Peyer's patch (tissue), 4 donors: Measurements from ENCODE around the gene CCDC90B. TPM values are rescaled to one million over a fixed set of nuclear protein-coding genes. Genes with fewer than 3 reads are reported as not detected.
"Not testable (repeated sequence)": the region's sequence is repeated elsewhere in the genome, so short reads cannot be mapped to it uniquely, and the experiment has no call there.

Source experiments
- DNase-seq, 3 donors: peaks; one replicate each; pipeline ENCODE4 v3.0.0-alpha.2; 2017 to 2019
- H3K27ac ChIP-seq, 4 donors: fragments of 200-600 bp; sonication (generic); one replicate each; pipeline ENCODE4 v1.5.1; 2016 to 2019
- H3K27me3 ChIP-seq, 2 donors: fragments of 200-600 bp; sonication (generic); one replicate each; pipeline ENCODE4 v1.5.1; 2019
- H3K36me3 ChIP-seq, 3 donors: fragments of 200-600 bp; sonication (generic); one replicate each; pipeline ENCODE4 v1.5.1; 2016 to 2019
- H3K4me1 ChIP-seq, 4 donors: fragments of 200-600 bp; sonication (generic); one replicate each; pipeline ENCODE4 v1.5.1; 2016 to 2019
- H3K4me3 ChIP-seq, 4 donors: fragments of 200-600 bp; sonication (generic); 1 replicate in 3 of 4; 2 replicates in 1 of 4; pipeline ENCODE4 v1.5.1; 2016 to 2019; ENCODE audit warnings: mild to moderate bottlenecking in 1 of 4
- H3K9me3 ChIP-seq, 4 donors: fragments of 200-600 bp; sonication (generic); one replicate each; pipeline ENCODE4 v1.5.1; 2016 to 2019; ENCODE audit warnings: mild to moderate bottlenecking in 1 of 4
- CTCF ChIP-seq, 6 experiments: fragments of 450-650 bp in 4 of 6; fragments of 200-600 bp in 2 of 6; sonication (generic) in 1 of 6; IDR thresholded peaks; one replicate each; pipeline ENCODE4 v1.5.1; 2017 to 2019; ENCODE audit warnings: antibody characterized with exemption in 6 of 6, mild to moderate bottlenecking in 3 of 6, moderate library complexity in 1 of 6
- POLR2A ChIP-seq, 2 donors: fragments of 450-650 bp; IDR thresholded peaks; one replicate each; pipeline ENCODE4 v1.5.1; 2017; ENCODE audit warnings: antibody characterized with exemption in 2 of 2, mild to moderate bottlenecking in 2 of 2, moderate library complexity in 2 of 2
- total RNA-seq, 4 donors: library from RNA; depleted of rRNA; stranded (reverse); fragments of >200 nt; gene quantifications; one replicate each; pipeline ENCODE4 v1.1.0, GENCODE V29; 2016

The CCDC90B gene
- total RNA-seq, 4 donors from 2014 or later, result 31.8 to 54.5 (median 34.0) TPM

GRCh38 chr11:83310718-83311117 lies 24.6 kb upstream of the CCDC90B start:
- Histone ChIP-seq H3K27ac (no peak overlapping the region), H3K27me3 (no peaks in the 10 kb centered on the region), H3K4me1 (no peaks in the 10 kb centered on the region), H3K36me3 (no peaks in the 10 kb centered on the region), H3K9me3 (no peaks in the 10 kb centered on the region), H3K4me3 (no peak overlapping the region)
- TF ChIP-seq POLR2A (IDR thresholded peaks at IDR 0.05) (no peak), CTCF (IDR thresholded peaks at IDR 0.05) (no peak)
- no peak for DNase-seq

- not testable (repeated sequence) for H3K4me1 ChIP-seq, H3K9me3 ChIP-seq, DNase-seq, H3K36me3 ChIP-seq, H3K4me3 ChIP-seq, H3K27ac ChIP-seq, H3K27me3 ChIP-seq
Observed at GRCh38 chr11:83308536-83308935, 22.4 kb upstream of the CCDC90B start.

- no peak overlapping the region for H3K27ac ChIP-seq
- H3K4me1 ChIP-seq, result no peaks in the 10 kb centered on the region
- H3K36me3 ChIP-seq, result no peaks in the 10 kb centered on the region
- no peak for TF ChIP-seq POLR2A (IDR thresholded peaks at IDR 0.05)
- no peak for TF ChIP-seq CTCF (IDR thresholded peaks at IDR 0.05)
- no peaks in the 10 kb centered on the region for H3K9me3 ChIP-seq
- no peak overlapping the region for H3K4me3 ChIP-seq
- no peak for DNase-seq
- no peaks in the 10 kb centered on the region for H3K27me3 ChIP-seq
Observed at GRCh38 chr11:83306200-83307080, 20.3 kb upstream of the CCDC90B start.

- TF ChIP-seq CTCF (IDR thresholded peaks at IDR 0.05), result no peak
- no peak for TF ChIP-seq POLR2A (IDR thresholded peaks at IDR 0.05)
- Histone ChIP-seq H3K4me1 (no peaks in the 10 kb centered on the region), H3K4me3 (no peak overlapping the region), H3K27ac (no peak overlapping the region), H3K36me3 (no peaks in the 10 kb centered on the region), H3K27me3 (no peaks in the 10 kb centered on the region), H3K9me3 (no peaks in the 10 kb centered on the region)
- DNase-seq, result no peak
Observed at GRCh38 chr11:83303316-83303715, 17.1 kb upstream of the CCDC90B start.

- Histone ChIP-seq H3K27ac (no peak overlapping the region), H3K36me3 (no peaks in the 10 kb centered on the region), H3K4me3 (no peak overlapping the region)
Observed at GRCh38 chr11:83302151-83302550, 16.0 kb upstream of the CCDC90B start.

More at GRCh38 chr11:83302151-83302550, 16.0 kb upstream of the CCDC90B start:
- Histone ChIP-seq H3K27me3 (no peaks in the 10 kb centered on the region), H3K4me1 (no peaks in the 10 kb centered on the region), H3K9me3 (no peaks in the 10 kb centered on the region)
- no peak for TF ChIP-seq CTCF (IDR thresholded peaks at IDR 0.05)
- TF ChIP-seq POLR2A (IDR thresholded peaks at IDR 0.05), result no peak
- no peak for DNase-seq
